ENCODE data around the gene SV2A.

GRCh38 chr1:149885339-149886120 lies 32.1 kb downstream of the SV2A start:
- TF ChIP-seq, protein P1, sequence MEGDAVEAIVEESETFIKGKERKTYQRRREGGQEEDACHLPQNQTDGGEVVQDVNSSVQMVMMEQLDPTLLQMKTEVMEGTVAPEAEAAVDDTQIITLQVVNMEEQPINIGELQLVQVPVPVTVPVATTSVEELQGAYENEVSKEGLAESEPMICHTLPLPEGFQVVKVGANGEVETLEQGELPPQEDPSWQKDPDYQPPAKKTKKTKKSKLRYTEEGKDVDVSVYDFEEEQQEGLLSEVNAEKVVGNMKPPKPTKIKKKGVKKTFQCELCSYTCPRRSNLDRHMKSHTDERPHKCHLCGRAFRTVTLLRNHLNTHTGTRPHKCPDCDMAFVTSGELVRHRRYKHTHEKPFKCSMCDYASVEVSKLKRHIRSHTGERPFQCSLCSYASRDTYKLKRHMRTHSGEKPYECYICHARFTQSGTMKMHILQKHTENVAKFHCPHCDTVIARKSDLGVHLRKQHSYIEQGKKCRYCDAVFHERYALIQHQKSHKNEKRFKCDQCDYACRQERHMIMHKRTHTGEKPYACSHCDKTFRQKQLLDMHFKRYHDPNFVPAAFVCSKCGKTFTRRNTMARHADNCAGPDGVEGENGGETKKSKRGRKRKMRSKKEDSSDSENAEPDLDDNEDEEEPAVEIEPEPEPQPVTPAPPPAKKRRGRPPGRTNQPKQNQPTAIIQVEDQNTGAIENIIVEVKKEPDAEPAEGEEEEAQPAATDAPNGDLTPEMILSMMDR (IDR thresholded peaks at IDR 0.05 in 4 of 5, conservative IDR thresholded peaks at IDR 0.05 in 1 of 5) = peak in 1 of 5 experiments; percentile 19
- peak; percentile 31 to 55 for TF ChIP-seq POLR2A (IDR thresholded peaks at IDR 0.05)
